ENCODE results near the gene ITGB8.

ITGB8 gene

DNA sequence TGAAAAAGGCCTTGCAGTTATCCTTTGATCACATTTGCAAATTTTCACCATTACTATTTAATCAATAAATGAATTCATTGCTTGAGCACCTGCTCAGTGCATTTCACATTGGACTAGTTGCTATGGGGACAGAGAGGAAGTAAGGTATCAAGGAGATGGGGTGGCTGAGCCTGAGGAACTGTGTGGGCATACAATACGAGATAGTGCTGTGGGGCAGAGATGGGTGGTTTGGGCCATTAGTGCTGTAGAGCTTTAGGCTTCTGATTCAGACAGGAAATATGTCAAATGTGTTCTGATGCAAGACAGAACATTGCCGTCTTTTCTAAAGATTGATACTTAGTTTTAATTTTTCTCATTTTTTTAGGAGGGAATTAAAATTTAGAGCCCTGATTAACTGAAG is 13.2 kb downstream of the ITGB8 start:
- no peak for DNase-seq

DNA sequence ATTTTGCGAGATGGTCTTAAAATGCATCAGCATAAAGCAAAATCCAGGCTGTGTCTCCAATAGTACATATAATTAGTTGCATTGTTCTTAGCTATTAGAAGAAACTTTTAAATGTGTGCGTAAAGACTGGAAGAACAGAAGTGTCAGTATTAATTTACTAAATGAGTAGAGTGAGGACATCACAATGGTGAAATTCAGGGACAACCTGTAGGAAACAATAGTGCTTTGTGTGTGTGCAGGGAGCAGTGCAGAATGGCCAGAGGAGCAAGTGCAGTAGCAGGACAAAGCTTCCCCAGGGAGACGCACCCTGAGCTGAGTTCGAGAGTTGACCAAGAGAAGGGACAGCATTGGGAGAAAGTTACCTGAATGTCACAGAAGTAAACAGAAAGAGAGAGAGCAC is 13.7 kb downstream of the ITGB8 start:
- DNase-seq = no peak

DNA sequence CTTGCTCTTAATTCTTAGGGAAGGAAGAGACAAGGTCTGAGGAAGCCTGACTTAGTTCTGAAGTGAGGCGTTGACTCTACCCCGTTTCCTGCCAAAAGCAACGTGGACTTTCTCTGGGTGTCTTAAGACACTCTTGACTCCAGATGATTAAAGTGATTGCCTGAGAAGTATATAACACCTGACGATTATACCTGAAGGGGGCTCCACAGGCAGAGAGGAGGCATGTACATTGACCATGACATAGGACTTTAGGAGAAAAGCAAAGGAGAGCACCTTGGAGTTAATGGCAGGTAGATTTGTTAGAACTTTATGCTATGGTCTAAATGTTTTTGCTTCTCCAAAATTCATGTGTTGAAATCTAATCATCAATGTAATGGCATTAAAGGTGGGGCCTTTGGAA is 15.9 kb downstream of the ITGB8 start:
- no peak for DNase-seq

DNA sequence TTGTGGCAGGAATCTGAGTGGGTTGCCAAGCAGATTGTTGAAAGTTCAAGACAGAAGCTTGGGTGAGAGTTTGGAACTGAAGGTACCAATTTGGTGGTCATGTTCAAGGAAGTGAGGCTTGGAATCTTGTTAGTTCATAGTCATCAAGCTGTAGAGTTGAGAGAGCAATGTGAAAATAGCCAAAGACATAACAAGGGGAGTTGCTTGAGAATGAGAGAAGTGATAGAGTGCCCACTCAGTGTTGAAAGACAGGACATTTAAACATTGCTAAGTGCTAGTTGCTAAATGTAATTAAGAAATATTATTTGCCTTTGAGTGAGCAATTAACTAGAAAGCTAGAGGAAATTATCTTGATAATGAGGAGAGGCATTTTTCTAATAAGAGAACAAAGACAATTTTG is 17.0 kb downstream of the ITGB8 start:
- DNase-seq = no peak

DNA sequence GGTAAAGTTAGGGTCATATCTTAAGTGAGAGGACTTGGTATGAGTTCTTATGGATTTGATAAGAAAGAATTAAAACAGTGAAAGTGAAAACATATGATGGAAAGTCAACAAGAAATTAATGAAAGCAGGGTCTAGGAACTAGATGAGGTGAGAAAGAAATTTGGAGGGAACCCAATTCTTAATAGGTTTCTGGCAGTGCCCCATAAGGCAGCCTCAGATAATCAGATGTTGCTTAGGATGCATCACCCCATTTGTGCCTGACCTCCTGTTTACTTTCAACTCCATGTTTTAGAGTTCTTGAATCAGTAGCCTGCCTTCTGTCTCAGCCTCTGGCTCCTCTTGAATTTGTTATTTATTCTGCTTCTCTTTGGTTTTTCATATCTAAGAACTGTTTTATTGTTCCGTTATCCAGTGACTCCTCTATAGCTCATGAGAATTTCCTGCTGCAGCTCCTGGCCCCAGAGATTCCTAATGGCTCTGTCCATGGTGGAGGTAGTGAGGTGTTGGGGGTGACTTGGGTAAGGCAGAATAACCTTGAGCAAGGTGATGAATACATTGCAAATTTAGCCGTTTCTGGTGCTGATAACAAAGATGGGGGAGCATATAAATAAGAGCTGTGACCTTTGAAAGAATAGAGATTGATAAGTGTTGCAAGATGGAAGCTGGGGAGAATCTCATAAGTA is 17.6 kb downstream of the ITGB8 start:
- DNase-seq = no peak

DNA sequence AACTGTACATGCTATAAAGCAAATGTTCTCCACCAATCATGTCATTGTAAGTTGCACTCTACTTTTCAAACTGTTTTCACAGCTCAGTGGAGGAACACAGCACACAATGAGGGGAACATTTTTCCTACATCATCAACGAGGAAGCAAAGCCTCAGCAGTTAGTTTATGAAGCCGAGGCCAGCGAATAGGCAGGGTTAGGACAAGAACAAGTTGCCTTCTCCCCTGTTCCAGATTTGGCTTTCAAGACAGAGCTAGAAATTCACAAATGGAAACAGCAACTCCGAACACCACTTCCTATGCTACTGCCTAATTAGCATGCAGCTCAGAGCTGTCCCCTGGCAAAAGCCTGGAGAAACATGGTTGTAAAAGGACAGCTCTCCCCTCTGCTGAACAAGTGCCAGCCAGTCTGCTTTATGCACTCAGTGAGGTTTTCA is 19.8 kb downstream of the ITGB8 start:
- DNase-seq = no peak

DNA sequence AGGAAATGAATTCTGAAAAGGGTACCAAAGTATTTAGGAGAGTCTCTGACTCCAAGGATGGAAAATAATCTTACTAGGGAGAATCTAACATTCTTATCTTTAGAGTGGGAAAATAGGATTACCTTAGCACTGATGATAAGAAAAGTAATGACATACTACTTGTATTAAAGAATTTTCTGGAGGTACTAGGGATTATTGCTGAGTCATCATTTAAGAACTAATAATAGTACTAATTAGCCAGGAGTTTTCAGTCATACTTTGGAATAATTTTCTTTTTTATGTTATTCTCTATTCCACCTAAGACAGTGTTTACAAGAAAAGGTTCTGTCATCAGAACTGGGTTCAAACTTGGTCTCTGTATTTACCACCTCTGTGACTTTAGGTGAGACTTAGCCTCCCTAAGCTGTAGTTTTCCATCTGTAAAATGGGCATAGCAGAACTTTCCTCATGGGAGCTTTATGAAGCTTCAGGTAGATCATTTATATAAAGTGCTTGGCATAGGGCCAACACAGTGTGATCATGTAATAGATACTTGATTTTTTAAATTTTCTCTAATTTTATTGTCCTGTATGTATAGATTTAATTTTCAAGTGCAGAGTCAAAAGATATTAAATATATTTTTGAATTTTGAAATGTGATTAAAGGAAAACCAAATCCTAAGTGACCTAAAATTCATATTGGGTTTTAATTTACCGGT is 20.4 kb downstream of the ITGB8 start:
- DNase-seq = no peak

DNA sequence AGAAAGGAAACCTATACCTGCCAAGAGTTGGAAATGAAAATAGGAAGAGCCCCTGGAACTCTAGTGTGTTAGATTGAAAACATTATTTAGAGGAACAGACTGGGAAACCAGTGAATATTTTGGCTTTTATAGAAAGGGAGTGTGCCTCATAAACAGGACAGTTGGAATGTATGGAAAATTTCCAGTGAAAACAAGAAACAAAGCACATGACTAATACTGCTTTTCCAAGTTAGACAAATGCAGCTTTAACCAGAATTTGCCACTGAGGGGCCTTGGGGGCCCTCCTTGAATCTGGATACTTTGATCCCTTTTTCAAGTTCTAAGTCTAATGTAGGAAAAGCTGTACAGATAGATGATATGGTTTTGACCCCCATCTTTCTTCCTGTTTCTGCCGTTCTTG is 21.2 kb downstream of the ITGB8 start:
- no peak for DNase-seq

DNA sequence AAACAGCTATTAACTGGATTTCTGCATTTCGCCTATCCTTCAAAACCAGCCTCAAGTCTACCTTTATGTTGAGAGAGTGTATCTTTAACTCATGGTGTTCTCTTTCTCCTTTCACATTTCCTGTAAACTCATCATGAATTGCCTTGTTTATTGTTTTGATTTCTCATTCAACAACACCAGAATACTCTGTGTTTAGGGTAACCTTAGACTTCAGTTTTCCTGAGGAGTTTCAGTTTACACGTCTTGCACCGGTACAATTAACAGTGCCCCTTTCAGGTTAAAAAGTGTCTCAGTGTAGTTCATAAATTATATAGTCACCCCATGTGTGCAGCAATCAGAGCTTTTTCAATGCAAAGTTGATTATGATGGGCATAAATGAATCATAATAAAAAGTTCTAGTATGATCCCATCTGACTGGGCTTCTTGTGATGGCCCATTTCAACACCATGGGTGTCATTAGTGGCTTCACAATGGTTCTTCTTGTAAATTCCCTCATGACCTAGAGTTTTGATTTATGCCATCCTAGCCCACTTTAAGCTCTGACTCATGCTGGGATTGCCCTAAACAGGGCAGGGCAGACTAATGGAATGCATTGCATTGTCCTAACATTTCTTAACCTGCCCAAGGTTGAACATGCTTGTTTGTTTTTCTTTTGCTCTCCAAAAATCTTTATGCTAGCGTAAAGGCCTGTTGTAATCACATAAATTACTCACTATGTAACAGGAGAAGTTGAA is 22.0 kb downstream of the ITGB8 start:
- DNase-seq = no peak

DNA sequence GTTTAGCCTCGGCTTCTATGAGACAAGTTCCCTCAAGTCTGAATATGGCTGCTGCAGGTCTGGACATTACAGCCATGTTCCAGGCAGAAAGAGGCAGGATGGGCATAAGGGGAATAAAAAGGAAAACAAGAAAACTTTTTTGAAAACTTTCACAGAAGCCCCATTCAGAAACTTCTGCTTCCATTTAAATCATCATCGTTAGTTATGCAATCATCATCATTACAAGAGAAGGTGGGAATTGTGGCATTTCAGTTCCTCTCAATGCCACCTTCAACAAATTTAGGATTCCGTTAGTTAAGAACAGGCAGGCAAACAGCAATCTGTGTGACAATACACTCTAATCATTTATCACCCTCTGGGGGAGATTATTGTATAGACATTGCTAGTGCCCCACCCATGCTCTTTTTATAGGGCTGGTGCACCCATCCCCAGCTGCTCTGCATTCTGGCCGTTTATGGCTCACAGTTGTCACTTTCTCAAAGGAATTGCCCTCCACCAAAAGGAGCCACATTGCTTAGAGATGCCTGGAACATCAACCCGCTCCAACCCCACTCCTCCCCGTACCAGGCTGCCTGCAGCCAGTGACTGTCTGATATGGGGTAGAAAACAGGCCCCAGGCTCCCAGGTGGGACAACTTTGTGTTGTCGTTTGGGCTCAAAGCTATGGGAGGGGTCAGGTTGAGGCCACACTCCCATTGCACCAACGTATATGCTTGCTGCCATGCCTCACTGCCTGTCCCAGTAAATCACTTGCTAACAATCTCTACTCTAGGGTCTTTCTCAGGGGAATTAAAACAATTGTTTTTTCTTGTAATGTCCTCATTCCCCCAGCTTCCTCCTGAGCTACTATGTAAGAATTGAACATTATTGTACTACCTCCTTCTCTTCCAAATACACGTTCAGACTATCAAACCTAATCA is 24.2 kb downstream of the ITGB8 start:
- DNase-seq = no peak

DNA sequence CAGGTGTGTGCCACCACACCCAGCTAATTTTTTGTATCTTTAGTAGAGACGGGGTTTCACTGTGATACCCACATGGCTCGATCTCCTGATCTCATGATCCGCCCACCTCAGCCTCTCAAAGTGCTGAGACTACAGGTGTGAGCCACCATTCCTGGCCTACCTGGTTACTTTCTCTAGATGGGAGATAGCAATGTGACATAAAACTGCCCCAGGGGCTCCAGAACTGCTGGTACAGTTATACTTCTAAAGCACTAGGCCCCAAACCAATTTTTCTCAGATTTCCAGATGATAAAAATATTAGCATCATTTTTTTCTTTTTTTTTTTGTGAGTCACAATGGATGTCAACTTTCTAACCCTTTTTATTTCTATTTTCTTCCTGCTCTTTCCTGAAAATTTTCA is 27.4 kb downstream of the ITGB8 start:
- DNase-seq = no peak

DNA sequence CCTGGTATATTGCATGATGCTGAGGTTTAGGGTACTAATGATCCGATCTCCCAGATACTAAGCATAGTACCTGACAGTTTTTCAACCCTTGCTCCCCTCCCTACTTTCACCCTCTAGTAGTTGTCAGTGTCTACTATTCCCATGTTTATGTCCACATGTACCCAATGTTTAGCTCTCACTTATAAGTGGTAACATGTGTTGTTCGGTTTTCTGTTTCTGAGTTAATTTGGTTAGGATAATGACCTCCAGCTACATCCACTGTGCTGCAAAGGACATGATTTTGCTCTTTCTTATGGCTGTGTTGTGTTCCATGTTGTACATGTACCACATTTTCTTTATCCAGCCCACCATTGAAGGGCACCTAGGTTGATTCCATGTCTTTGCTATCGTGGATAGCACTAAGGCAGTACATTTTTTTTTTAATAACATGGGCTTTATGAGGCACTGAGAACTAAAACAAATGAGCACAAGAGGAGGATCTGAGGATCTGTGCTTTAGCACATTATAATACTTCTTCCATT is 28.1 kb downstream of the ITGB8 start:
- DNase-seq = no peak

DNA sequence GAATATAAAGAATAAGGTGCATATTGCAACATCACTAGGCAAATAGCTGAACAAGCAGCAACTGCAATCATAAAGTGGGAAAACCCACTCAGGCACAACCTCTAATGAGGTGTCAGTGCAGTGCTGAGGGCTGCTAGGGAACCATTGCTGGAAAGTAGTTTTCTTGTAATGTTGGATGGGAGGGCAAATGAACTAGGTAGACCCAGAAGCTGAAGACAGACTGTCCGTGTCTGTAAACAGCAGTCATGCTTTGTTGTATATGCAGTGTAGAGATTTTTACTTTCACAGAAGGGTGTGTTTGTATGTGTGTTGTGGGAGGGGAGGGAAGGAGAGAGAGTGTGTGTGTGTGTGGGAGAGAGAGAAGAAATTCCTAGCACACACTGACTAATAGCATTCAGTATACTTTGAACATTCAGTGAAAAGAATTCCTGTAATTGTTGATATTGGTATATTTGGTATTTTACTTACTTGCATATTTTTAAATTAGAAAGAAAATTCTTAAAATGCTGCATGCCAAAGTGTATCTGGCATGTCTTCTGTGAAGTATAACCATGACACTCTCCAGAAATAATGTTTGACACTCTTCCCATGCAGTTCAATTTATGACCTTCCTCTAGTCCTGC is 28.8 kb downstream of the ITGB8 start:
- DNase-seq = no peak

DNA sequence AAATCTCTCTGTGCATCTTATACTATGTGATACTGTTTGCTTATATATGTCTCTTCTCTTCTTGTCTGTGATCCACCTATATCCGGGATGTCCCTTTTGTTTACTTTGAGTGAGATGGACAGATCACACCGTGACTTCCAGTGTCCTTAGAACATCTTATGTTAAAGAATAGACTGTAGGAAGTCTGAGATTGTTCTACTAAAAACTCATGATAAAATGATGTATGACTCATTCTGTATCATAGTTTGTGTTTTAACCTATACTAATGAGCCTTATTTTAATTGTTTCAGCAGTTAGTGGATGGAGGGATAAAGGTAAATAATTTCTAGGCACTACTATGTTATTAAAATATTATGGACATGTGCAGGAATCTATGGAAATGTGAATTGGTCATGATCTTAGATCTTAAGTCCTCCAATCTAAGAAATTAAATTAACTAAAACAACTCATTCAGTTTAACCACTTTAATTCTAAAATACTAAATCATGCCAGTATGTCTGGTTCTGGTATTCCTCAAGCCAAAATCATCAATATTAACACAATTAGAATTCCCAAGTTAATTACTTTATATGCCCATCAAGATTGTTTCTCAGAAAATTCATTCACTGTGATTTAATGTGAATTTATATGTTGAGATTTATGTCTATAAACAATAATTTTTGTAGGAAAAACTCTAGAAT is 32.0 kb downstream of the ITGB8 start:
- DNase-seq = no peak

DNA sequence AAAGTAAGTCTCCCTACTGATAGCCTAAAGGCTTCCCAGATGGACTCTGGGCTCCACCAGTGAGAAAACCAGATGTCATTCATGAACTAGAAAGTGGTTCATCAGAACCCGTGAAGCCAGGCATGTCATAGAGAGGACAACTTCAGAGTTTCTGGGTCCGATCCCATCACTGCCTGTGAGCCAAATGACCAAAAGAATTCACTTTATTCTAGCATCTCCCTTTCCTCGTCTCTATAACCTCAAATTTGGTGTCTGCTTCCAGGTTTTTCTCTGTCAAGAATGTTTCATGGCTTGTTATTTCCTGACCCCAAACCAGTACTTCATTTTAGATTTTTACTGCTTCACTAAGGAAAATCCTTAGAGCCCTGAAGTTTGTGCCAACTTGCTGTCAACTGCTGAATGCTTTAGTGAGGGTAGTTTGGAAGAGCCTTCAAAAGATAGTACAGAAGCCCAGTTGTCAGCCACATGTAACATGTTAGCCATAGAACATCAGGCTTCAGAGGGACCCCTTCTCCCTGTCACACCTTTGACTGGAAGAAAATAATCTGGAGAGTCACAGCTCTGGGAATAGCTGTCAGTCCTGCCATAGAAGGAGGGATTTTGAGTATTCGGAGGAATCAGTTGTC is 34.0 kb downstream of the ITGB8 start:
- DNase-seq = no peak

DNA sequence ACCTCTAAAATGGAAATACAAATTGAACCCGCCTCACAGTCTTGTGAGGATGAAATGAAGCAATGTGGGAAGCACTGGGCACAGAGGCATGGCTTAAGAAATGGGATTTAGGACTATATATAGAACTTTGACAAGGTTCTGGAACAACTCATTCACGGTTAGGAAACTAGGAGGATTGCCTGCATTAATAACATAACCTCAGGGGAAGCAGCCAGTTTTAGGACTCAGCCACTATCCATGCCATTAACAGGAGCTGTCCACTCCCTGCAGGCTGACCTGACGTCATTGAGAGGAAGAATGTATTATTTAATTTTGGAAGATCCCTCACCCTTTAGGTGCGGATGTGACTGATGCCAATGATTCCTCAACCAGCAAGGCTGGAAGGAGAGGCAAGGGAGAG is 34.8 kb downstream of the ITGB8 start:
- no peak for DNase-seq

DNA sequence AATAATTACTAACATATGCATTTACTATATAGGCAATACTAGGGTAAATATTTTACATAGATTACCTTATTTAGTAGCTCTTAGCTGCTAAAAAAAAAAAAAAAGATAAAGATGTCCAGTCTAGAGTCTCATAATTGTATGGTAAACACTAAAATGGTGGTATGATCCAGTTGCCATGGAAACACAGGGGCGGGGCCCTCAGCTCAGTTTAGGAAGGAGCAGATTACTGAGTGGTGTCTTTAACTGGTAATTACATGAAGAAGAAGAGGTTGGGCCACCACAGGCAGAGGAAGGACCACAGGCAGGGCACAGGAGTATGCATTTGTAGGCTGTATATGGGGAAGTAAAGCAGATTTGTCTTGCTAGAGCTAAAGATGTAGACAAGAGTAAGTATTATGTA is 43.7 kb downstream of the ITGB8 start:
- DNase-seq = no peak

DNA sequence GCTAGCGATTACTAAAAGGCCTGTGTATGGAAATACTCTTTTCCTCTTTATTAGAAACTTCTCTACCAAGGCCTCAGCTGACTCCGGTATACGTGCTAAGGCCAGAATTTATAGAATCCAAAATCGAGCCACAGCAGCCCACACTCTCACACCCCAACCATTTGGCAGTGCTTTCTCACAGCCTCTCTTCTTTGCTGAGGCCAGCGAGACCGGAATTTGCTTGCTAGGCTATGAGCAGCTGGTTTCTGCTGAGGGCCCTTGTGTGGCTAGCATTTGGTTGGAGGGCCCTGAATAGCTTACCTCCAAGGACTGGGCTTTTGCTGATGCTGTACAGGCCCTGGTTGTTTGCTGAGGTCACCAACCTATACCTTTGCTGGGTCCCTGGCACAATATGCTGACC is 46.1 kb downstream of the ITGB8 start:
- no peak for DNase-seq

DNA sequence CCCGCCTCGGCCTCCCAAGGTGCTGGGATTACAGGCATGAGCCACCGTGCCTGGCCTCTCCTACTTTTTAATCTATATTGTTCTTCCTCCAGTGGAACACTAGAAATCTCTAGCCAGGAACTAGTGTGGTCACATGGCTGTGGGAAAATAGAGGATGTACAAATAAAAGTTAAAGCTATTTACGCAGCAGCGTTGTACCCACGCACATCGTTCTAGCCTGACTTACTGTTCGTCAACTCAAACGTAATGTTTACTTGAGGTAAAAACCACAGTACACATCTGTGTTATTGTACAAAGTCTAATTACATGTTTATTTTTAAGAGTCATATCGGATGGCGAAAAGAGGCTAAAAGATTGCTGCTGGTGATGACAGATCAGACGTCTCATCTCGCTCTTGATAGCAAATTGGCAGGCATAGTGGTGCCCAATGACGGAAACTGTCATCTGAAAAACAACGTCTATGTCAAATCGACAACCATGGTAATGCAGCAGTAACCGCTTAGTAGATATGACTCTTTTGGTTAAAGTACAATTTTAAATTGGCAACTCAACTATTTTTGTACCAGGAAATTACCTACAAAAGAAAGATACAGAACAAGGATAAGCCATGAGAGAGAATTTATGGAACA is 50.8 kb downstream of the ITGB8 start:
- DNase-seq = no peak

DNA sequence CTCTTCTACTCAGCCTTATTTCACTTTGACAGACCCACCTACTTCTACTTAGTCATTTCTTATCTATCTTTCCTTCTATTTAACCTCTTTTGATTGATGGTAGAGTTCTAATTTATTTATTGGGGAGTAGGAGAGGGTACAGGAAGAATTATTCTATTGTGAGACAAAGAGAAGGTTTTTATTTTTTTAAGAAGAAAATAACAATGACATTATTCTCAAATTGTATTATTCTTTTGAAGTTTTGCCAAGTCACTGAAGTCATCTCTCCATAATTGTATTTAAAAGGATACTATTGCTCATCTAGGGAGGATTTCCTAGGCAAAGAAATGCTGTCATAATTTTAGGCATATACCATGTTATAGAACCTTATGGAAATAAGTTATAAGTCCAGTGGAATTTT is 52.7 kb downstream of the ITGB8 start:
- no peak for DNase-seq

DNA sequence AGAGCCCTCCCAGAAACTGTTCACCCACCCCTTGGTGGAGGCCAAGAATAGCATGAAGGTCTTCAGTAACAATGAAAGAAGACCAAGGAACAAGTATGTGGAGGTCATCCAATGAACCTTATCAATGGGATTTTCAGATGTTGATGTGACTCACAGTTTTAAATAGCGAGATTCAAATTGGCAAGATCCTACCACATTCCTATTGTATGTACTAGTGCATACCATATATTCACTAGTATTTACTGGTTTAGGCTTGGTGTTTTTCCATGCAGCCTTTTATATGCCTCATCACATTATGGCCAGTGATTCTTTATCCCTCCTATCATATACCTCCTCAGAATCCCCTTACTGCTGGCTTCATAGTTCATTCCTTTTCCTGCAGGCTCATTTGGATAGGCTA is 54.4 kb downstream of the ITGB8 start:
- DNase-seq = no peak
